GM12864 (cell line): ENCODE measurements around the gene OTUD5.
"Not testable (repeated sequence)": the region's sequence is repeated elsewhere in the genome, so short reads cannot be mapped to it uniquely, and the experiment has no call there.

ENCODE experiments used
- DNase-seq: peaks from one replicate; pipeline ENCODE4 v3.0.0-alpha.2; 2011; ENCODE audit warnings: low read depth
- H3K4me3 ChIP-seq: 2 replicates; pipeline ENCODE4 v1.5.1; 2011; ENCODE audit warnings: mild to moderate bottlenecking, low read depth, low read length, control low read depth
- CTCF ChIP-seq: IDR thresholded peaks from 2 replicates; pipeline ENCODE4 v1.5.1; 2011; ENCODE audit warnings: low read depth, mild to moderate bottlenecking, moderate library complexity, low read length, control low read depth, inconsistent platforms; ENCODE audit errors: missing control alignments

The OTUD5 gene

GRCh38 chrX:48983081-48983480, 25.7 kb upstream of the OTUD5 start:
- TF ChIP-seq CTCF = no peak

GRCh38 chrX:48981178-48981577, 23.8 kb upstream of the OTUD5 start:
- no peak overlapping the region for H3K4me3 ChIP-seq
- no peak for DNase-seq
- no peak for TF ChIP-seq CTCF

More at GRCh38 chrX:48983081-48983480, 25.7 kb upstream of the OTUD5 start:
- no peak overlapping the region for H3K4me3 ChIP-seq
- no peak for DNase-seq

- not testable (repeated sequence) for DNase-seq, H3K4me3 ChIP-seq
Measured at GRCh38 chrX:48980341-48980740, 22.9 kb upstream of the OTUD5 start.

- no peak for TF ChIP-seq CTCF
- DNase-seq = no peak
- H3K4me3 ChIP-seq = no peak overlapping the region
Measured at GRCh38 chrX:48978226-48978625, 20.8 kb upstream of the OTUD5 start.

- H3K4me3 ChIP-seq = no peak overlapping the region
- TF ChIP-seq CTCF = no peak
- no peak for DNase-seq
Measured at GRCh38 chrX:48976086-48976485, 18.7 kb upstream of the OTUD5 start.

GRCh38 chrX:48975541-48975940, 18.1 kb upstream of the OTUD5 start:
- H3K4me3 ChIP-seq = no peak overlapping the region
- TF ChIP-seq CTCF = no peak
- DNase-seq = no peak

GRCh38 chrX:48975041-48975440, 17.6 kb upstream of the OTUD5 start:
- TF ChIP-seq CTCF = no peak
- H3K4me3 ChIP-seq = no peak overlapping the region
- DNase-seq = no peak

- DNase-seq = no peak
- H3K4me3 ChIP-seq = no peak overlapping the region
- TF ChIP-seq CTCF = no peak
Measured at GRCh38 chrX:48974574-48974973, 17.2 kb upstream of the OTUD5 start.
